Measurements from ENCODE around the gene PIP5KL1. TPM values are rescaled to one million over a fixed set of nuclear protein-coding genes. Genes with fewer than 3 reads are reported as not detected.

PIP5KL1 gene
- total RNA-seq, 6 experiments from 2014 or later, result 0.58 to 0.81 (median 0.70) TPM; not detected in 3

GRCh38 chr9:127924736-127925444 lies 5.7 kb downstream of the PIP5KL1 start:
- no peak overlapping the region for H3K4me3 ChIP-seq
- DNase-seq (no peak), ATAC-seq (no peak)
- intact Hi-C loops (cut with DNase I), result loop anchor here (5.0 to 10.0 kb wide), 3 partner anchors 188 to 420 kb away; partner anchors contain the start of gene TOR2A (in 1 of the 2)
- H3K27ac ChIP-seq, result no peak overlapping the region
- no peaks in the 10 kb centered on the region for H3K9me3 ChIP-seq
- H3K4me1 ChIP-seq, result peaks cover 0 to 12% (median 3%) of the 10 kb centered on the region in 4 donors
- H3K27me3 ChIP-seq, result peaks cover 0 to 9% of the 10 kb centered on the region in 2 donors
- no peak for TF ChIP-seq POLR2A (IDR thresholded peaks at IDR 0.05)
- TF ChIP-seq, protein P1, sequence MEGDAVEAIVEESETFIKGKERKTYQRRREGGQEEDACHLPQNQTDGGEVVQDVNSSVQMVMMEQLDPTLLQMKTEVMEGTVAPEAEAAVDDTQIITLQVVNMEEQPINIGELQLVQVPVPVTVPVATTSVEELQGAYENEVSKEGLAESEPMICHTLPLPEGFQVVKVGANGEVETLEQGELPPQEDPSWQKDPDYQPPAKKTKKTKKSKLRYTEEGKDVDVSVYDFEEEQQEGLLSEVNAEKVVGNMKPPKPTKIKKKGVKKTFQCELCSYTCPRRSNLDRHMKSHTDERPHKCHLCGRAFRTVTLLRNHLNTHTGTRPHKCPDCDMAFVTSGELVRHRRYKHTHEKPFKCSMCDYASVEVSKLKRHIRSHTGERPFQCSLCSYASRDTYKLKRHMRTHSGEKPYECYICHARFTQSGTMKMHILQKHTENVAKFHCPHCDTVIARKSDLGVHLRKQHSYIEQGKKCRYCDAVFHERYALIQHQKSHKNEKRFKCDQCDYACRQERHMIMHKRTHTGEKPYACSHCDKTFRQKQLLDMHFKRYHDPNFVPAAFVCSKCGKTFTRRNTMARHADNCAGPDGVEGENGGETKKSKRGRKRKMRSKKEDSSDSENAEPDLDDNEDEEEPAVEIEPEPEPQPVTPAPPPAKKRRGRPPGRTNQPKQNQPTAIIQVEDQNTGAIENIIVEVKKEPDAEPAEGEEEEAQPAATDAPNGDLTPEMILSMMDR (IDR thresholded peaks at IDR 0.05), result no peak
- WGBS (ENCODE audit: insufficient coverage, low coverage, low lambda C conversion rate, missing lambda C conversion rate), result 85% methylated on average over 9 of the region's 22 CpGs
- H3K36me3 ChIP-seq, result no peaks in the 10 kb centered on the region

- H3K27me3 ChIP-seq, result peaks cover 0 to 9% of the 10 kb centered on the region in 2 donors
- no peak for ATAC-seq
- peaks cover 0 to 22% (median 3%) of the 10 kb centered on the region in 4 donors for H3K4me1 ChIP-seq
- no peaks in the 10 kb centered on the region for H3K9me3 ChIP-seq
- TF ChIP-seq POLR2A (IDR thresholded peaks at IDR 0.05), result no peak
- TF ChIP-seq, protein P1 (IDR thresholded peaks at IDR 0.05), result no peak
- intact Hi-C loops (cut with DNase I), result loop anchor here (5.0 to 10.0 kb wide), 3 partner anchors 186 to 419 kb away; partner anchors contain the start of gene TOR2A (in 1 of the 2)
- H3K4me3 ChIP-seq, result no peak overlapping the region
- DNase-seq, result no peak
- H3K36me3 ChIP-seq, result no peaks in the 10 kb centered on the region
- H3K27ac ChIP-seq, result no peak overlapping the region
- 60% methylated on average over 7 of the region's 8 CpGs for WGBS (ENCODE audit: insufficient coverage, low coverage, low lambda C conversion rate, missing lambda C conversion rate)
Measured at GRCh38 chr9:127923771-127924170, 6.8 kb downstream of the PIP5KL1 start.

- H3K36me3 ChIP-seq, result no peaks in the 10 kb centered on the region
- no peak for TF ChIP-seq POLR2A (IDR thresholded peaks at IDR 0.05)
- TF ChIP-seq, protein P1 (IDR thresholded peaks at IDR 0.05), result no peak
- peaks cover 0 to 29% (median 3%) of the 10 kb centered on the region in 4 donors for H3K4me1 ChIP-seq
- H3K27me3 ChIP-seq, result peaks cover 0 to 6% of the 10 kb centered on the region in 2 donors
- DNase-seq, result no peak
- intact Hi-C loops (cut with DNase I), result loop anchor here (5.0 to 10.0 kb wide), 3 partner anchors 186 to 418 kb away; partner anchors contain the start of gene TOR2A (in 1 of the 2)
- H3K4me3 ChIP-seq, result no peak overlapping the region
- H3K9me3 ChIP-seq, result no peaks in the 10 kb centered on the region
- 24% methylated on average over 6 of the region's 6 CpGs for WGBS (ENCODE audit: insufficient coverage, low coverage, low lambda C conversion rate, missing lambda C conversion rate)
- no peak overlapping the region for H3K27ac ChIP-seq
- ATAC-seq, result no peak
Measured at GRCh38 chr9:127923046-127923445, 7.5 kb downstream of the PIP5KL1 start.

DNA sequence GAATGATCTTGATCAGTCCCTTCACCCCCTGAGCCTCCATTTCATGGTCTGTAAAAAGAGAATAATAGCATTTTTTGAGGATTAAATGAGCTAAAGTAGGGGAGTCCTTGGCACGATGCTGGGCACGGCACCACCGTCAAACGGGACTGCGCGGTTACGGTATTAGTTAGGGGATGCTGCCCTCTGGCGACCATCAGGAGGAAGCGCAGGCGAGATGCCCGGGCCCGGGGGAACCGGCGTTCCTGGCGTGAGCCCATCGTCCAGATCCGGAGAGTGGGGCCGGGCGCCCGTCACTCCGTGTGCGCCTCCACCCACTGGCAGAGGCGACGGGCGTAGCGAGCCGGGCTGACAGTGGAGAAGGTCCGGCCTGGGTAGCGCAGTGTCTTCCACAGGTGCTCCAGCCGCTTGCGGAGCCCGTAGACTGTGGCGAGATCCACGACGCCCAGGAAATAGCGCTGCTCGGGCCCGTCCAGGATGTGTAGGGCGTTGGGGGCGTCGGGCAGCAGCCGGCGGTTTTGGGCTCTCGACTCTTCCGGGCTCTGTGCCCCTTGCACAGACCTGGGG lies 8.9 kb downstream of the PIP5KL1 start:
- H3K36me3 ChIP-seq, result no peaks in the 10 kb centered on the region
- TF ChIP-seq POLR2A (IDR thresholded peaks at IDR 0.05), result no peak
- TF ChIP-seq, protein P1 (IDR thresholded peaks at IDR 0.05), result peak; percentile 96 to 98 (median 97)
- H3K27ac ChIP-seq, result no peak overlapping the region
- peak overlapping the region in 1 of 3 donors; percentile 21 for H3K4me3 ChIP-seq
- DNase-seq, result peak; percentile 76 to 81 (median 77)
- no peaks in the 10 kb centered on the region for H3K9me3 ChIP-seq
- ATAC-seq, result peak; percentile 44 to 54 (median 52)
- H3K4me1 ChIP-seq, result peaks cover 0 to 29% (median 3%) of the 10 kb centered on the region in 4 donors
- H3K27me3 ChIP-seq, result no peaks in the 10 kb centered on the region
- 0% methylated on average over 4 of the region's 45 CpGs for WGBS (ENCODE audit: insufficient coverage, low coverage, low lambda C conversion rate, missing lambda C conversion rate)
- intact Hi-C loops (cut with DNase I), result loop anchor here (5.0 to 10.0 kb wide), 3 partner anchors 184 to 417 kb away; partner anchors contain the start of gene TOR2A (in 1 of the 2)
